BJ (cell line): Measurements from ENCODE around the gene MSLN. TPM values are rescaled to one million over a fixed set of nuclear protein-coding genes. Genes with fewer than 3 reads are reported as not detected.
A peak's percentile ranks its signal among the peaks of the same experiment; 100 is the strongest.
"Not testable (repeated sequence)": the region's sequence is repeated elsewhere in the genome, so short reads cannot be mapped to it uniquely, and the experiment has no call there.

Source experiments
- CTCF ChIA-PET: fragments of 350-600 bp; formaldehyde crosslinking; extraction: SDS; loops from one replicate; lab custom pipeline; 2021; ENCODE audit warnings: antibody characterized with exemption, inconsistent platforms; lab: Yijun Ruan, JAX
- POLR2A ChIA-PET: fragments of 300-600 bp; sonication (Branson Sonifier 250); formaldehyde crosslinking; extraction: SDS; loops from one replicate; lab custom pipeline; 2021; ENCODE audit warnings: antibody characterized with exemption; lab: Charles Lee
- DNase-seq: peaks from one replicate; pipeline ENCODE4 v3.0.0-alpha.2; 2011; ENCODE audit warnings: low read depth
- H3K27me3 ChIP-seq: 2 replicates; pipeline ENCODE4 v1.6.0; 2011; ENCODE audit warnings: low read length; ENCODE audit not compliant: control insufficient read depth, insufficient read depth
- H3K36me3 ChIP-seq: 2 replicates; pipeline ENCODE4 v1.5.1; 2011; ENCODE audit warnings: low read length; ENCODE audit not compliant: control insufficient read depth, insufficient read depth
- H3K4me3 ChIP-seq: 2 replicates; pipeline ENCODE4 v1.5.1; 2011; ENCODE audit warnings: low read depth, mild to moderate bottlenecking, control low read depth, low read length
- polyA minus RNA-seq: library from RNA; depleted of rRNA, polyadenylated mRNA; stranded (reverse); fragments of >200 nt; gene quantifications from 2 replicates; pipeline ENCODE4 v1.2.3, GENCODE V29; 2011; rRNA and poly(A)+ RNA removed
- polyA plus RNA-seq: library from polyadenylated mRNA; depleted of rRNA; stranded (reverse); fragments of >200 nt; gene quantifications from 2 replicates; pipeline ENCODE4 v1.2.3, GENCODE V29; 2011; rRNA removed
- TF ChIP-seq, protein P1 (sequence below): IDR thresholded peaks from 2 replicates; pipeline ENCODE4 v1.5.1; 2011; ENCODE audit warnings: low read depth, mild to moderate bottlenecking, control low read depth, inconsistent platforms, low read length, moderate library complexity; ENCODE audit not compliant: insufficient read depth

MSLN gene
- polyA plus RNA-seq (0.25 and 0.67 TPM in 2 replicates), polyA minus RNA-seq (not detected in 2 replicates)

DNA sequence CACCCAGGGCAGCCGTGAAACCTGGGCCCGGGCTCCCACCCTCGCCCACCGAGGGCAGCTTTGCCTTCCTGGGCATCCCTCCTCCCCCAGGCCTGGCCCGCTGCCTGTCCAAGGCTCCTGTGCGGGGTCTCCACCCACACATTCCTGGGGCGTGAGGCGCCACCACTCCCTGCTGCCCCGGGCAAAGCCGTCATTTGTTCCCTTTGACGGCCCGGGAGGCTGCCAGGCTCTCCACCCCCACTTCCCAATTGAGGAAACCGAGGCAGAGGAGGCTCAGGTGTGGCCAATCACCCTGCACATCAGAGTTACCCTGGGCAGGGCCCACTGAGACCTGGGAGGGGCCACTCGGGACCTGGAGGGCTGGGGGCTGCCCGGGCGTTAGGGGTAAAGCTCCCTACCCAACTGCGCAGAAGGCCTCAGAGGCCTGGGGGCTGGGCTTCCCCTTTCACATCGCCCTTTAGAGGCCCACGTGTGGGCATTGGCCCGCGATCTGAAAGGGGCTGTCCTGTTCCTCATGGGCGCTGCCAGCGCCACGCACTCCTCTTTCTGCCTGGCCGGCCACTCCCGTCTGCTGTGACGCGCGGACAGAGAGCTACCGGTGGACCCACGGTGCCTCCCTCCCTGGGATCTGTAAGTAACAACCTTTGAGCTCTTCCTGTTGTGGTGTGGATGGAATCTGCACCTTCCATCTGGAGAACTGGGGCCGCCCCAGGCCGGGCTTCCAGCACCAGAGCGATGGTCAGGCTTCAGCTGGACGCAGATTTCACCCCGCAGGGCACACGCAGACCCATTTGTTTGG is at the start of gene MSLN:
TSS of gene MSLN (plus strand) at position 190 of the 799 bp plus-strand sequence. CDS start 1,947 bp downstream, outside the sequence.
- TF ChIP-seq, protein P1, sequence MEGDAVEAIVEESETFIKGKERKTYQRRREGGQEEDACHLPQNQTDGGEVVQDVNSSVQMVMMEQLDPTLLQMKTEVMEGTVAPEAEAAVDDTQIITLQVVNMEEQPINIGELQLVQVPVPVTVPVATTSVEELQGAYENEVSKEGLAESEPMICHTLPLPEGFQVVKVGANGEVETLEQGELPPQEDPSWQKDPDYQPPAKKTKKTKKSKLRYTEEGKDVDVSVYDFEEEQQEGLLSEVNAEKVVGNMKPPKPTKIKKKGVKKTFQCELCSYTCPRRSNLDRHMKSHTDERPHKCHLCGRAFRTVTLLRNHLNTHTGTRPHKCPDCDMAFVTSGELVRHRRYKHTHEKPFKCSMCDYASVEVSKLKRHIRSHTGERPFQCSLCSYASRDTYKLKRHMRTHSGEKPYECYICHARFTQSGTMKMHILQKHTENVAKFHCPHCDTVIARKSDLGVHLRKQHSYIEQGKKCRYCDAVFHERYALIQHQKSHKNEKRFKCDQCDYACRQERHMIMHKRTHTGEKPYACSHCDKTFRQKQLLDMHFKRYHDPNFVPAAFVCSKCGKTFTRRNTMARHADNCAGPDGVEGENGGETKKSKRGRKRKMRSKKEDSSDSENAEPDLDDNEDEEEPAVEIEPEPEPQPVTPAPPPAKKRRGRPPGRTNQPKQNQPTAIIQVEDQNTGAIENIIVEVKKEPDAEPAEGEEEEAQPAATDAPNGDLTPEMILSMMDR = no peak
- CTCF ChIA-PET = interaction anchor here (0.7 to 1.5 kb wide), 4 partner anchors 9 to 433 kb away, joined by 3 to 5 read pairs (median 3); partner anchors contain the start of gene CIAO3
- POLR2A ChIA-PET = interaction anchor here (0.5 kb wide), 1 partner anchor 47 kb away, joined by 18 read pairs; no protein-coding TSS in a partner anchor
- DNase-seq = no peak
- H3K27me3 ChIP-seq = no peaks in the 10 kb centered on the region
- H3K36me3 ChIP-seq = no peaks in the 10 kb centered on the region
- H3K4me3 ChIP-seq = no peak within 1 kb of the TSS

DNA sequence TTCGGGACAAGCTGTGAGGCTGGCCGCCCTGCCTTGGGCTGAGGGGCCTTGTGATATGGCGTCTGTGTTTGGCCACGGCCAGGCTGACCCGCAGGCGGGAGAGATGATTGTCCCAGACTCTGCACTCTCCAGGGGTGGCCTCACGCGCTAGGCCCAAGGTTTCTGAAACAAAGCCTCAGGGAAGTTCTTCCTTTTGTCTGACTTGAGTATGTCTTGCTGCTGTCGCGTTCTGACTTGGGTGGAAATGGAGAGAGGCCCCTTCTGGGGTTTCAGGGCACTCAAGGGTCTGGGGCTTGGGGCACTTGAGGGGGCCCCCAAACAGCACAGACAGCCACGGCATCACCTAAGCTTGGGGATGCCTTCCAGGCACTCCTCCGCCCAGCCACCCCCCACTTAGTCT is 49.5 kb upstream of the MSLN start:
- no peak for DNase-seq
- ChIA-PET CTCF (interaction anchor here (0.6 to 5.2 kb wide), 10 partner anchors 12 to 390 kb away, joined by 3 to 47 read pairs (median 4); partner anchors contain the start of genes CCDC78, CHTF18 and RPUSD1), POLR2A (no interaction called here)
- Histone ChIP-seq H3K36me3 (no peaks in the 10 kb centered on the region), H3K27me3 (peaks cover 17% of the 10 kb centered on the region), H3K4me3 (no peak overlapping the region)
- TF ChIP-seq, protein P1 = no peak

DNA sequence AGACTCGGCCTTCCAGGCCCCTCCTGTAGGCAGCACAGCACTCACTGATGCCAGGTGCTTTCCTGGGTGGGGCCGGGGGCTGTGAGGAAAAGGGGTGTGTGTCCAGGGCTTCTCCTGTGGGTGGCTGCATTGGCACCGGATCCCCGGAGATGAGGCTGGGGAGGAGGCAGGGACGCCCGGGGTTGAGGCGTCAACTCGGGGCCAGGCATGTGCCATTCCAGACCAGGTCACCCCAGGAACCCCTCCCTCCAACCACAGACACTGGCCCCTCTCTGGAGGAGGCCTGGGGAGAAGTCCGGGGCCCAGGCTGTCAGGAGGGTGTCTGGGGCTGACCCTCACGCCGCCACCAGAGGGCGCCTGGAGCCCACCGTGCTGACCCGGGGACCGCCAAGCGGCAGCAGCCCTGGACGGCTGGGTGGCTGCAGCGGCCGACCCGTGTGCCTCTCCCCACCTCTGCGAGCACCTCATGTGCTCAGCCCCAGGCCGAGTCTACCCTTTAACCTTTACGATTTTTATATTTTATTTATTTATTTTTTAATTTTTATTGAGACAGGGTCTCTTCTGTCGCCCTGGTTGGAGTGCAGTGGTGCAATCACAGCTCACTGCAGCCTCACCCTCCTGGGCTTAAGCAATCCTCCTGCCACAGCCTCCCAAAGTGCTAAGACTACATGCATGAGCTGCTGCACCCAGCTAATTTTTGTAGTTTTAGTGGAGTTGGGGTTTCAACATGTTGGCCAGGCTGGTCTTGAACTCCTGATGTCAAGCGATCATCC is 48.8 kb upstream of the MSLN start:
- POLR2A ChIA-PET = no interaction called here
- Histone ChIP-seq H3K27me3 (peaks cover 14% of the 10 kb centered on the region), H3K4me3 (no peak overlapping the region), H3K36me3 (no peaks in the 10 kb centered on the region)
- CTCF ChIA-PET = interaction anchor here (0.6 to 5.5 kb wide), 35 partner anchors 8 to 494 kb away, joined by 3 to 120 read pairs (median 4); partner anchors contain the start of genes ANTKMT, CCDC78, CHTF18 and HAGHL
- TF ChIP-seq, protein P1 = peak; percentile 93
- no peak for DNase-seq

DNA sequence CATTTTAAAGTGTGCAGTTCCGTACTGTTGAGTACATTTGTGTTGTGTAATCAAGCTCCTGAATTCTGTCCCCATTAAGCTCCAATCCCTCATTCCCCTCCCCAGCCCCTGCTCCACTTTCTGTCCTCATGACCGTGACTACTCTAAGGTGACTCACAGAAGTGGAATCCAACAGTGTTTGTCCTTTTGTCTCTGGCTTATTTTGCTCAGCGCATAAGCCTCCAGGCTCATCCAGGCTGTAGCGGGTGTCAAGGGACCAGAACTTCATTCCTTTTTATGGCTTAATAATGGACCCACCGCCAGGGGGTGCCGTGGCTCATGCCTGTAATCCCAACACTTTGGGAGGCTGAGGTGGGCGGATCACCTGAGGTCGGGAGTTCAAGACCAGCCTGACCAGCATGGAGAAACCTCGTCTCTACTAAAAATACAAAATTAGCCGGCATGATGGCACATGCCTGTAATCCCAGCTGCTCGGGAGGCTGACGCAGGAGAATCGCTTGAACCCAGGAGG is 47.7 kb upstream of the MSLN start:
- peak; percentile 91 for DNase-seq
- H3K36me3 ChIP-seq, H3K4me3 ChIP-seq, H3K27me3 ChIP-seq: not testable (repeated sequence)
- ChIA-PET CTCF (interaction anchor here (0.7 to 5.5 kb wide), 30 partner anchors 8 to 493 kb away, joined by 3 to 120 read pairs (median 4); partner anchors contain the start of genes ANTKMT, CCDC78, CHTF18 and HAGHL), POLR2A (interaction anchor here (0.7 kb wide), 1 partner anchor 48 kb away, joined by 18 read pairs; the partner anchor contains the start of gene MSLN)
- TF ChIP-seq, protein P1 = peak; percentile 57
